HepG2 (cell line): ENCODE results near the gene SLC9C2. TPM values are rescaled to one million over a fixed set of nuclear protein-coding genes. Genes with fewer than 3 reads are reported as not detected.

Experiments
- HOXA5 ChIP-seq: sonication (generic); formaldehyde crosslinking; IDR thresholded peaks from 2 replicates; pipeline ENCODE4 v1.4.0; 2020; ENCODE audit warnings: missing genetic modification reagents
- MED13 ChIP-seq: sonication (generic); formaldehyde crosslinking; IDR thresholded peaks from 2 replicates; pipeline ENCODE4 v1.5.0; 2020; ENCODE audit warnings: missing genetic modification reagents
- MTF2 ChIP-seq: sonication (generic); formaldehyde crosslinking; IDR thresholded peaks from 2 replicates; pipeline ENCODE4 v1.5.0; 2020; ENCODE audit warnings: missing genetic modification reagents, borderline replicate concordance
- ZNF24 ChIP-seq: fragments of 450-650 bp; IDR thresholded peaks from 2 replicates; pipeline ENCODE4 v1.6.1; 2017; ENCODE audit warnings: antibody characterized with exemption, mild to moderate bottlenecking
- ZNF574 ChIP-seq: sonication (generic); formaldehyde crosslinking; IDR thresholded peaks from 2 replicates; pipeline ENCODE4 v1.4.0; 2020; ENCODE audit warnings: missing genetic modification reagents
- ZNF598 ChIP-seq: sonication (generic); formaldehyde crosslinking; IDR thresholded peaks from 2 replicates; pipeline ENCODE4 v1.5.1; 2020; ENCODE audit warnings: mild to moderate bottlenecking, missing genetic modification reagents, borderline replicate concordance
- ZSCAN9 ChIP-seq: IDR thresholded peaks from 2 replicates; pipeline ENCODE4 v1.6.1; 2016; ENCODE audit warnings: borderline replicate concordance
- polyA plus RNA-seq, 8 experiments: library from polyadenylated mRNA; depleted of rRNA in 3 of 8; stranded (reverse) in 7 of 8; unstranded in 1 of 8; fragments of >200 nt; fragmentation: Illumina TruSeq in 4 of 8; extraction: Trizol in 4 of 8; gene quantifications; 2 replicates each; pipeline versions ENCODE4 v1.2.1 to v1.2.3, GENCODE V29; 2011 to 2016; ENCODE audit warnings: low read depth in 4 of 8, missing spikeins in 1 of 8, mixed read lengths in 1 of 8; ENCODE audit not compliant: insufficient read depth in 1 of 8
- total RNA-seq, 5 experiments: library from RNA; depleted of rRNA; stranded (reverse); fragments of >200 nt; fragmentation: Illumina TruSeq; extraction: Trizol; gene quantifications; 2 replicates each; pipeline ENCODE4 v1.2.3, GENCODE V29; 2016; ENCODE audit warnings: low read depth in 1 of 5
- TF ChIP-seq, protein P1 (sequence below): sonication (generic); formaldehyde crosslinking; IDR thresholded peaks from 2 replicates; pipeline ENCODE4 v1.4.0; 2020; ENCODE audit warnings: missing genetic modification reagents
- TF ChIP-seq, protein P2 (sequence below): sonication (generic); formaldehyde crosslinking; IDR thresholded peaks from 2 replicates; pipeline ENCODE4 v1.4.0; 2020; ENCODE audit warnings: missing genetic modification reagents, borderline replicate concordance
- TF ChIP-seq, protein P3 (sequence below): sonication (generic); formaldehyde crosslinking; IDR thresholded peaks from 2 replicates; pipeline ENCODE4 v1.4.0; 2020; ENCODE audit warnings: missing genetic modification reagents, borderline replicate concordance

Gene SLC9C2
- total and polyA plus RNA-seq, 2 of the 13 experiments (the other 11 are each of a cell fraction or from before 2014, with no cell fraction given), result 0.03 TPM; not detected in 1

DNA sequence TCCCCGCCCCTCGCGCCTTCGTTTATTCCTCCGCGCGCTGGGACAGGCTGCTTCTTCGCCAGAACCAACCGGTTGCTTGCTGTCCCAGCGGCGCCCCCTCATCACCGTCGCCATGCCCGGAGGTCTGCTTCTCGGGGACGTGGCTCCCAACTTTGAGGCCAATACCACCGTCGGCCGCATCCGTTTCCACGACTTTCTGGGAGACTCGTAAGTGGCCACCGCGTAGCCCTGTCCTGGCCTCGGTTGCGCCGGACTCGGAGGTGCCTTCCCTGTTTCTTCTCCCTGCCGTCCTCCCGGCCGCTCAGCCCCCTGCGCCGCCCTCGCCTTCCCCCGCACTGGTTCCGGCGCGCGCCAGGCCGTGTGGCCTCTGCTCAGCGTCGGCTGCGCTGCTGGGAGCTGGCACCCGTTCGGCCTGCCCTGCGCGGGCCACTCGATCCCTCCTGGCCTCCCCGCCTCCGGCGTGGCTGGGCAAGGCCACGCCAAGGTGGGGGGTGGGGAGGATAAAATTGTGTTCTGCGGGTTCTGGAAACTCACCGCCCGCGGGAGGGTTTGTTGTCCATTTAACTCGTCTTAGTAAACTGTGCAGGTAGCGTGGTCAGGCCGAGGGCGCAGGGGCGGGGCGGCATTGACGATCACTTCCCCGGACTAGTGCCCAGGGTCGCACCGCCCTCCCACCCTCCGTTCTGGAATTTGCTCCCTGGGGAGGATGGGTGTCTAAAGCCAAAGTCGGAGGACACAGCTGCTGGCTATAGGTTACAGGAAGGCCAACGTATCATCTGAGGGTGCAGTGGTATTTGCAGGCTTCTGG, 125.4 kb downstream of the SLC9C2 start, which contains the start of gene PRDX6 (continued):
- TF ChIP-seq, protein P1, sequence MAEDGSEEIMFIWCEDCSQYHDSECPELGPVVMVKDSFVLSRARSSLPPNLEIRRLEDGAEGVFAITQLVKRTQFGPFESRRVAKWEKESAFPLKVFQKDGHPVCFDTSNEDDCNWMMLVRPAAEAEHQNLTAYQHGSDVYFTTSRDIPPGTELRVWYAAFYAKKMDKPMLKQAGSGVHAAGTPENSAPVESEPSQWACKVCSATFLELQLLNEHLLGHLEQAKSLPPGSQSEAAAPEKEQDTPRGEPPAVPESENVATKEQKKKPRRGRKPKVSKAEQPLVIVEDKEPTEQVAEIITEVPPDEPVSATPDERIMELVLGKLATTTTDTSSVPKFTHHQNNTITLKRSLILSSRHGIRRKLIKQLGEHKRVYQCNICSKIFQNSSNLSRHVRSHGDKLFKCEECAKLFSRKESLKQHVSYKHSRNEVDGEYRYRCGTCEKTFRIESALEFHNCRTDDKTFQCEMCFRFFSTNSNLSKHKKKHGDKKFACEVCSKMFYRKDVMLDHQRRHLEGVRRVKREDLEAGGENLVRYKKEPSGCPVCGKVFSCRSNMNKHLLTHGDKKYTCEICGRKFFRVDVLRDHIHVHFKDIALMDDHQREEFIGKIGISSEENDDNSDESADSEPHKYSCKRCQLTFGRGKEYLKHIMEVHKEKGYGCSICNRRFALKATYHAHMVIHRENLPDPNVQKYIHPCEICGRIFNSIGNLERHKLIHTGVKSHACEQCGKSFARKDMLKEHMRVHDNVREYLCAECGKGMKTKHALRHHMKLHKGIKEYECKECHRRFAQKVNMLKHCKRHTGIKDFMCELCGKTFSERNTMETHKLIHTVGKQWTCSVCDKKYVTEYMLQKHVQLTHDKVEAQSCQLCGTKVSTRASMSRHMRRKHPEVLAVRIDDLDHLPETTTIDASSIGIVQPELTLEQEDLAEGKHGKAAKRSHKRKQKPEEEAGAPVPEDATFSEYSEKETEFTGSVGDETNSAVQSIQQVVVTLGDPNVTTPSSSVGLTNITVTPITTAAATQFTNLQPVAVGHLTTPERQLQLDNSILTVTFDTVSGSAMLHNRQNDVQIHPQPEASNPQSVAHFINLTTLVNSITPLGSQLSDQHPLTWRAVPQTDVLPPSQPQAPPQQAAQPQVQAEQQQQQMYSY (CRISPR knock-in tag), result peak; percentile 33; the same call in 1 of the 2 replicates
- TF ChIP-seq HOXA5 (CRISPR knock-in tag) (peak; percentile 62; the same call in 1 of the 2 replicates), MTF2 (peak; percentile 73; the same call in 1 of the 2 replicates), ZNF574 (CRISPR knock-in tag) (peak; percentile 53), ZNF24 (no peak), ZNF598 (CRISPR knock-in tag) (no peak), MED13 (CRISPR knock-in tag) (0 out of 2 replicates have a peak, but pooled peaks have one; percentile 44), ZSCAN9 (CRISPR knock-in tag) (peak; percentile 76)
- TF ChIP-seq, protein P2, sequence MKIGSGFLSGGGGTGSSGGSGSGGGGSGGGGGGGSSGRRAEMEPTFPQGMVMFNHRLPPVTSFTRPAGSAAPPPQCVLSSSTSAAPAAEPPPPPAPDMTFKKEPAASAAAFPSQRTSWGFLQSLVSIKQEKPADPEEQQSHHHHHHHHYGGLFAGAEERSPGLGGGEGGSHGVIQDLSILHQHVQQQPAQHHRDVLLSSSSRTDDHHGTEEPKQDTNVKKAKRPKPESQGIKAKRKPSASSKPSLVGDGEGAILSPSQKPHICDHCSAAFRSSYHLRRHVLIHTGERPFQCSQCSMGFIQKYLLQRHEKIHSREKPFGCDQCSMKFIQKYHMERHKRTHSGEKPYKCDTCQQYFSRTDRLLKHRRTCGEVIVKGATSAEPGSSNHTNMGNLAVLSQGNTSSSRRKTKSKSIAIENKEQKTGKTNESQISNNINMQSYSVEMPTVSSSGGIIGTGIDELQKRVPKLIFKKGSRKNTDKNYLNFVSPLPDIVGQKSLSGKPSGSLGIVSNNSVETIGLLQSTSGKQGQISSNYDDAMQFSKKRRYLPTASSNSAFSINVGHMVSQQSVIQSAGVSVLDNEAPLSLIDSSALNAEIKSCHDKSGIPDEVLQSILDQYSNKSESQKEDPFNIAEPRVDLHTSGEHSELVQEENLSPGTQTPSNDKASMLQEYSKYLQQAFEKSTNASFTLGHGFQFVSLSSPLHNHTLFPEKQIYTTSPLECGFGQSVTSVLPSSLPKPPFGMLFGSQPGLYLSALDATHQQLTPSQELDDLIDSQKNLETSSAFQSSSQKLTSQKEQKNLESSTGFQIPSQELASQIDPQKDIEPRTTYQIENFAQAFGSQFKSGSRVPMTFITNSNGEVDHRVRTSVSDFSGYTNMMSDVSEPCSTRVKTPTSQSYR (CRISPR knock-in tag), result peak; percentile 37; the same call in 1 of the 2 replicates
- TF ChIP-seq, protein P3, sequence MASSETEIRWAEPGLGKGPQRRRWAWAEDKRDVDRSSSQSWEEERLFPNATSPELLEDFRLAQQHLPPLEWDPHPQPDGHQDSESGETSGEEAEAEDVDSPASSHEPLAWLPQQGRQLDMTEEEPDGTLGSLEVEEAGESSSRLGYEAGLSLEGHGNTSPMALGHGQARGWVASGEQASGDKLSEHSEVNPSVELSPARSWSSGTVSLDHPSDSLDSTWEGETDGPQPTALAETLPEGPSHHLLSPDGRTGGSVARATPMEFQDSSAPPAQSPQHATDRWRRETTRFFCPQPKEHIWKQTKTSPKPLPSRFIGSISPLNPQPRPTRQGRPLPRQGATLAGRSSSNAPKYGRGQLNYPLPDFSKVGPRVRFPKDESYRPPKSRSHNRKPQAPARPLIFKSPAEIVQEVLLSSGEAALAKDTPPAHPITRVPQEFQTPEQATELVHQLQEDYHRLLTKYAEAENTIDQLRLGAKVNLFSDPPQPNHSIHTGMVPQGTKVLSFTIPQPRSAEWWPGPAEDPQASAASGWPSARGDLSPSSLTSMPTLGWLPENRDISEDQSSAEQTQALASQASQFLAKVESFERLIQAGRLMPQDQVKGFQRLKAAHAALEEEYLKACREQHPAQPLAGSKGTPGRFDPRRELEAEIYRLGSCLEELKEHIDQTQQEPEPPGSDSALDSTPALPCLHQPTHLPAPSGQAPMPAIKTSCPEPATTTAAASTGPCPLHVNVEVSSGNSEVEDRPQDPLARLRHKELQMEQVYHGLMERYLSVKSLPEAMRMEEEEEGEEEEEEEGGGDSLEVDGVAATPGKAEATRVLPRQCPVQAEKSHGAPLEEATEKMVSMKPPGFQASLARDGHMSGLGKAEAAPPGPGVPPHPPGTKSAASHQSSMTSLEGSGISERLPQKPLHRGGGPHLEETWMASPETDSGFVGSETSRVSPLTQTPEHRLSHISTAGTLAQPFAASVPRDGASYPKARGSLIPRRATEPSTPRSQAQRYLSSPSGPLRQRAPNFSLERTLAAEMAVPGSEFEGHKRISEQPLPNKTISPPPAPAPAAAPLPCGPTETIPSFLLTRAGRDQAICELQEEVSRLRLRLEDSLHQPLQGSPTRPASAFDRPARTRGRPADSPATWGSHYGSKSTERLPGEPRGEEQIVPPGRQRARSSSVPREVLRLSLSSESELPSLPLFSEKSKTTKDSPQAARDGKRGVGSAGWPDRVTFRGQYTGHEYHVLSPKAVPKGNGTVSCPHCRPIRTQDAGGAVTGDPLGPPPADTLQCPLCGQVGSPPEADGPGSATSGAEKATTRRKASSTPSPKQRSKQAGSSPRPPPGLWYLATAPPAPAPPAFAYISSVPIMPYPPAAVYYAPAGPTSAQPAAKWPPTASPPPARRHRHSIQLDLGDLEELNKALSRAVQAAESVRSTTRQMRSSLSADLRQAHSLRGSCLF (CRISPR knock-in tag), result peak; percentile 68; the same call in 1 of the 2 replicates
